ENCODE measurements around the gene PAFAH1B2.

The PAFAH1B2 gene

DNA sequence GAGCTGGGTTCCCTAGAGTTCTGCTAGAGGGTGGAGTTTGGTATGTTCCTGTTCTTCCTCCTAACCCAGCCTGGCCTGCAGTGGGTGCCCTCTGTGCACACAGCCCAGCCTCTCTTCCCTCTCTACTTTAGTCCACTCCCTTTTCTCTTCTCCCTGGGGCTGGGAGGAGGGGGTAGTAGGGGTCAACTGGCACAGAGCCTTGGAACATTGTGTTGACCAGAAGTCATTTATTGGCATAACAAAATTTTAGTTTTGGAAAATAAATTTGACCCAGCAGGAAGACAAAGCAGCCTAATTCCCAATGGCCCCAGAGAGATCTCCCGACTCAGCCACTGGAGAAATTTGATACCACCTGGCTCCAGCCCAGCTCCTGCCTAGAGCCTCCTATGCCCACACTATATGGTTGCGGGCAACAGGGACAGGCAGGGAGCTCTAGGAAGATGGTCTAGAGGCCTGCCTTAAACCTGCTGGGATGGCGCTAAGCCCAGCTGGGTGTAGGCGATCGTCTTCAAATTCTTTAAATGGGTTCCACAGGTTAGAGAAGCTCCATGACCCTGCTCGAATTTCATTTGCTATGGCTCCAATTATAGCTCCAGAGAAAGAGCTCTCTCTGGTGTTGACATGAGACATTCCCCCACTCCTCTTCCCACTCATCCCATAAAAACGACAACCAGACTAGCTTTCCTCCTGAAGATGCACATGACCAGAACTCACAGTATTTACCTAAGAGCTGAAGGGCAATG lies 77.9 kb downstream of the PAFAH1B2 start:
- DNase-seq (ENCODE audit: low spot score), result no peak

DNA sequence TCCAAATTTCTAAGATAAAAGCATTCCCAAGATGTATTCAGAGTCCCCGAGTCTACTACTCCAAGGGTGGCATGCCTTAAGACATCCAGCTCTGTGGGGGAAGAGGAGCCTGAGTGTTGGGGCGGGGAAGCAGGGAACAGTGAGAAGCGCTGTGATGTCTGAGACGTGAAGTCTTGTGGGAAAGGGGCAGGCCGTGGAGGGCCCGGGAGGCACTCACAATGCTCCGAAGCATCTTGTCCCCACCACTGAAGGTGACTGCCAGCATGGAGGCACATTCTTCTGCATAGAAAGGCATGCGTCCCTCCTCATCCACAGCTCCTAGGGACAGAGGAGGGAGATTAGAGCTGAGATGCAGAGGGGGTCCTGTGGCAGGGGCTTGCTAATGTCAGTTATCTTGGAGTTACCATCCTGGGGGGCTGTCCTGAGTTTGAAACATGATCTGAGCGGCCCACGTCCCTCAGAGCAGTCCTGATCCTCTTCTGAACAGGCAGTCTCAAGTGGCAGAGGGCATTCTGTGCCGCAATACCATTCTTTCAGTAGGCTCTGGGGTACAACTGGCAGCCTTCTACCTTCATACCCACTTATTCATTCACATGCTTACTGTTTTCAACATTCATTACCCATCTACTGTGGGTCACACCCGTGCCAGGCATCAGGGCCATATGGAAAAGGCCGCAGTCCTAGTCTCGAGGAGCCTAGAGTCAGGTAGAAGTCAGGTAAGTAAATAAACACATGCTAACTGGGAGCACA lies 79.1 kb downstream of the PAFAH1B2 start:
- no peak for DNase-seq (ENCODE audit: low spot score)

DNA sequence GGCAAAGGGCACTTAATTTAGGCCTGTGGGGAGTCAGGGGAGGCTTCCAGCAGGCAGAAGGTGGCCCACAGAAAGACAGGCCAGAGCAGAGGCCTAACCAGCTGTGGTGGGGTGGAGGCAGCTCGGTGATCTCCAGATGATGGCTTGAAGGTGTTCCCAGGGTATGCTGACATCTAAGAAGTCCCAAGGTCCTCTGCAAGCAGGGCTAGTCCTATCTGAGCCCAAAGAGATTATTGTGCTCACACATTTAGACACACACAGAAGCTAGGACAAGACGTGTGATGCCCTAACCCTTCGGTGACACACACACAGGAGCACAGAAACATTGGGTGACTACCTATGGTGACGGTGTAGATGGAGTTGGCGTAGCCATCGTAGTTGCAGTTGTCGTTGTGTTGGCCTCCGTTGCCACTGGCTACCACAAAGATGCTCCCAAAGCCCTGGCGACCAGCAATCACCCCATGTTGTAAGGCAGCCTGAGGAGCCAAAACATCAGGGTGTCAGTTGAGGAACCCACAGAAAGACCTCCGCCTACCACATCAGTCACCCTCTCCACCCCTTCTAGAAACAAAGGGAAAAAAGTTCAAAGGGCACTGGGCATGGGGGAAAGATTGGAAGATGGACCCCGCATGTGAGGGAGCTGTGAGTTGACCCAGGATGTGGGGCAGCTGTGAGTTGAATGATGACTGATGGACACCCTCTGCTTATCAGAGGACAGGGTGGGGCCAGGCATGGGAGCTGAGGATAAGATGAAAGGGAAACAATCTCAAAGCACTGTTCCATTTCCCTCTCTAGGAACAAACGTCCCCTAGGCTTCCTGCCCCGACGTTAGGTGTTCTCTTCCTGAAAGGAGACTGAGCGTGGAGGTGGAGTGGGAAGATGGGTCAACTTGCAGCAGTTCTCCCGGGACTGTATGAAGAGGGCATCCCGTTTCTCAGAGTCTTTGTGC lies 79.9 kb downstream of the PAFAH1B2 start:
- DNase-seq (ENCODE audit: low spot score), result no peak

DNA sequence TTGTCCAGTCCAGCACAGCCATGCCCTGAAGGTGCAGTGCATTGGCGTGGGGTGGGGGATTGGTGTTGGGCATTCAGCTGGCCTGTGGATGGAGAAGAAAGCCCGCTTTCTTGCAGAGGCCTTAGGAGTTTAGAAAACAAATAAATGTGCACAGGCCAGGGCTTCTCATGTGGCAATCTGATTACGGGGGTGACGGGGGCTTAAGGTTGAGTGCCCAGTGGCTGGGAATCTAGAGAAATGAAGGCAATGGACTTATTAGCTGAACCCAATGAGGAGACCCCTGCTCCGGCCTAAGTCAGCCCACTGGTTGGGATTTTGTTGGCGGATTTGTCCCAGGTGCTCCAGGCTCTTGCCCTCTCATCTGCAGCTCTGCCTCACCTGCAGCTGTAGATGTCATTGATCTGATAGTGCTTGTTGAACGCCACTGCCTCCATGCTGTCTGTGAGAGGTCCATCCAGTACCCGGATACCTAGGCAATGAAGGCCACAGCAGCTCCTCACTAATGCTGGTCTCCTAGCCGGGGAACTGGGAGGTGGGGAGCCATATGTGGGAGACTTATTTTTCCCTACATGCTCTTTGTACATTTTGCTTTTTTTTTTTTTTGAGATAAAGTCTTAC lies 81.6 kb downstream of the PAFAH1B2 start:
- no peak for DNase-seq (ENCODE audit: low spot score)

All from activated CD4-positive, alpha-beta T cell treated with anti-CD3 and anti-CD28 coated beads, Interleukin-2, Interleukin-4, amounts not matched to agents 100 ng/mL and 50 ng/mL, durations not matched to agents 16 hours and 8 hours (primary cell).